Right lobe of liver (tissue), 4 donors: ENCODE measurements around the gene MYL5.

Source experiments
- POLR2A ChIP-seq: fragments of 450-650 bp; IDR thresholded peaks from one replicate; pipeline ENCODE4 v1.6.1; 2017; ENCODE audit warnings: antibody characterized with exemption, mild to moderate bottlenecking
- TF ChIP-seq, protein P1 (sequence below), 4 donors: fragments of 200-600 bp in 3 of 4; fragments of 450-650 bp in 1 of 4; IDR thresholded peaks; one replicate each; pipeline versions ENCODE4 v1.5.1 to v1.8.0; 2016 to 2022; ENCODE audit warnings: antibody characterized with exemption in 4 of 4, mild to moderate bottlenecking in 2 of 4
- donor health status: DM: no; HTN: no; CAD: no.
- donor health status: DM: no; HTN: no; CAD: no.
- donor health status: DM: no; HTN: yes; CAD: no.

DNA sequence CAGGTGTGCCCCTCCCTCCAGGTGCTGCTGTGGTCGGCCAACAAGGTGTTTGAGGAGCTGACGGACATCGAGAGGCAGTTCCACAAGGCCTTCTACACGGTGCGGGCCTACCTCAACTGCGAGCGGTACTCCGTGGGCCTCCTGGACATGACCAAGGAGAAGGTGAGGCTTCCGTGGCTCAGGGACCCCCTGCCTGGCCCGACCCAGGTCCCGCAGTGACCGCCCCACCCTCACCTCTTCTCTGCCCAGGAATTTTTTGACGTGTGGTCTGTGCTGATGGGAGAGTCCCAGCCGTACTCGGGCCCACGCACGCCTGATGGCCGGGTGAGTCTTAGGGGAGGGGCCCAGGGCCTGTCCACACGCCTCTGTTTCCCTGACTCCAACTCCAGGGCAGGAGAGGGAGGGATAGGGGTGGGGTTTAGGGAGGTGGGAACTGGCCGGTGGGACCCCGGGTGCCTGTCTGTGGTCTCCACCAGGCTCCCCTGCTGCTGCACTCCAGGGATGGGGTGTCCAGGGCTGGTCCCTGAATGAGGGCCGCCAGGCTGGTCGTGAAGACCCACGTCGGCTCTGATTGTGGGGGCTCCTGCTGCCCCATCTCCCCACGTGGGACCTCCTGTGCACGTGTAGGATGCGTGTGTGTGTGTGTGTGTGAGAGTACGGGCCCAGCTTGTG is 20.4 kb upstream of the MYL5 start:
- TF ChIP-seq, protein P1, sequence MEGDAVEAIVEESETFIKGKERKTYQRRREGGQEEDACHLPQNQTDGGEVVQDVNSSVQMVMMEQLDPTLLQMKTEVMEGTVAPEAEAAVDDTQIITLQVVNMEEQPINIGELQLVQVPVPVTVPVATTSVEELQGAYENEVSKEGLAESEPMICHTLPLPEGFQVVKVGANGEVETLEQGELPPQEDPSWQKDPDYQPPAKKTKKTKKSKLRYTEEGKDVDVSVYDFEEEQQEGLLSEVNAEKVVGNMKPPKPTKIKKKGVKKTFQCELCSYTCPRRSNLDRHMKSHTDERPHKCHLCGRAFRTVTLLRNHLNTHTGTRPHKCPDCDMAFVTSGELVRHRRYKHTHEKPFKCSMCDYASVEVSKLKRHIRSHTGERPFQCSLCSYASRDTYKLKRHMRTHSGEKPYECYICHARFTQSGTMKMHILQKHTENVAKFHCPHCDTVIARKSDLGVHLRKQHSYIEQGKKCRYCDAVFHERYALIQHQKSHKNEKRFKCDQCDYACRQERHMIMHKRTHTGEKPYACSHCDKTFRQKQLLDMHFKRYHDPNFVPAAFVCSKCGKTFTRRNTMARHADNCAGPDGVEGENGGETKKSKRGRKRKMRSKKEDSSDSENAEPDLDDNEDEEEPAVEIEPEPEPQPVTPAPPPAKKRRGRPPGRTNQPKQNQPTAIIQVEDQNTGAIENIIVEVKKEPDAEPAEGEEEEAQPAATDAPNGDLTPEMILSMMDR (IDR thresholded peaks at IDR 0.05), result no peak
- TF ChIP-seq POLR2A, result no peak
